ENCODE results near the gene PRKCE.

Gene PRKCE

DNA sequence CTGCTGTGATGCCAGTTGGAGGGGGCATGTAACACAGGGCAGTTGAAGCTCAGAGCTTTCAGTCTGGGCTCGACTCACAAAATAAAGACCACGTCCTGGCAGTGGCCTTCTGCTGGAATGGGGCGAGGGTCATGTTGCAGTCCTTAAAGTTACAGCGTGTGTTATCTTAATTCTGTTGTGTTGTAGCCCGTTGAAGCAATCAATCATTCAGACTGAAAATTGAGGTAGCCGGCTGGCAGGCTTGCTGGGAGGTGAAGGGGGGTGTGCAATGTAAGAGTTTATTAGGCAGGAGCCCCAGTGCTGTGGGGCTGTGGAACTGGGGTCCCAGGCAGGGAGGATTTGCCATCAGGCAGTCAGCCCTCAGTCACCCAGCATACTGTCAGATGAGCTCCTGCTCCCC lies 508.9 kb downstream of the PRKCE start:
- no peak overlapping the region for H3K27ac ChIP-seq (ENCODE audit: low read depth, low read length)
- no peaks in the 10 kb centered on the region for H3K9me3 ChIP-seq (ENCODE audit: insufficient read depth, low read depth, low read length)
- H3K27me3 ChIP-seq (ENCODE audit: insufficient read depth, low read length): no peaks in the 10 kb centered on the region
- H3K9ac ChIP-seq (ENCODE audit: low read depth, low read length): no peak overlapping the region
- 80% methylated on average over 6 of the region's 6 CpGs for WGBS
- H3K4me3 ChIP-seq (ENCODE audit: low read length): no peak overlapping the region
- no peaks in the 10 kb centered on the region for H3K36me3 ChIP-seq (ENCODE audit: insufficient read depth, low read length)
- H3K4me1 ChIP-seq (ENCODE audit: insufficient read depth, low read length): no peaks in the 10 kb centered on the region

DNA sequence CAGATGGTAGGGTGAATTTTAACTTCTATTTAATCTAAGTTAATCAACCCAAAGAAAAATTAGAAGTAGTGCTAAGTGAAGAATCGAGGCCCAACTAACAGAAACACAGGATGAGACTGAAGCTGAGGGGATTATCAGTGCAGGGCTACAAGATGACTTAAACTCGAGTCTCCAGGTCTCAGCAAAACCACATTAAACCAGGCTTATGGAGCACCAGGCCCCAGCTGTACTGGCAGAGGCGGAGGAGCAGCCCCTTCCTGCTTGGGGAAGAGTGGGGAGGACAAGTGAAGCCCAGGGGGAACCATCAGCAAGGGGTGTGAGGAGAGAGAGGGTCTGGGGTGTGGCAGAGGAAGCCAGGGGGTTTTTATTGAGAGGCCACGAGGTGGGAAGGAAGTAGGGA lies 509.8 kb downstream of the PRKCE start:
- Histone ChIP-seq H3K9me3 (ENCODE audit: insufficient read depth, low read depth, low read length) (no peaks in the 10 kb centered on the region), H3K4me1 (ENCODE audit: insufficient read depth, low read length) (no peaks in the 10 kb centered on the region), H3K27ac (ENCODE audit: low read depth, low read length) (no peak overlapping the region), H3K9ac (ENCODE audit: low read depth, low read length) (no peak overlapping the region), H3K36me3 (ENCODE audit: insufficient read depth, low read length) (no peaks in the 10 kb centered on the region), H3K27me3 (ENCODE audit: insufficient read depth, low read length) (no peaks in the 10 kb centered on the region), H3K4me3 (ENCODE audit: low read length) (no peak overlapping the region)
- WGBS: 87% methylated on average over 4 of the region's 4 CpGs

DNA sequence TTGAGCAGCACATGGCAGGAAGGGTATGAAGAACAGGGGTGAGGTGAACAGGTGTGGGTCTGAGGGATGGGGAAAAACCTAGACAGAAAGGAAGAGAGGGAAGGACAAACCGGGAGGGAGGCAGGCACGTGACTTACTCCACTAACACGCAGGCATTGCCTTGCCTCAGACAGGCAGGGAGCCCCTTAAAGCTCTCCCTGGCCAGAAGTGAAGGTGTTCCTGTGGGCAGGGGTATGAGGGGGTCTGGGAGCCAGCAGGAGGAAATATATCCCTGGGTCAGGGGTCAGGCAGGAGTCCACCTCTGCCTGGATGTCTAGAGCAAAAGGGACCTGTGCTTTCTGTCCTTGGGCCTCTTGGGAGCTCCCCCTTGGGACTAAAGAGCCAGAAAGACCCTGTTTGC lies 510.4 kb downstream of the PRKCE start:
- WGBS: 87% methylated on average over 3 of the region's 3 CpGs
- no peaks in the 10 kb centered on the region for H3K27me3 ChIP-seq (ENCODE audit: insufficient read depth, low read length)
- no peaks in the 10 kb centered on the region for H3K4me1 ChIP-seq (ENCODE audit: insufficient read depth, low read length)
- H3K4me3 ChIP-seq (ENCODE audit: low read length): no peak overlapping the region
- H3K36me3 ChIP-seq (ENCODE audit: insufficient read depth, low read length): no peaks in the 10 kb centered on the region
- H3K27ac ChIP-seq (ENCODE audit: low read depth, low read length): no peak overlapping the region
- no peak overlapping the region for H3K9ac ChIP-seq (ENCODE audit: low read depth, low read length)
- no peaks in the 10 kb centered on the region for H3K9me3 ChIP-seq (ENCODE audit: insufficient read depth, low read depth, low read length)

DNA sequence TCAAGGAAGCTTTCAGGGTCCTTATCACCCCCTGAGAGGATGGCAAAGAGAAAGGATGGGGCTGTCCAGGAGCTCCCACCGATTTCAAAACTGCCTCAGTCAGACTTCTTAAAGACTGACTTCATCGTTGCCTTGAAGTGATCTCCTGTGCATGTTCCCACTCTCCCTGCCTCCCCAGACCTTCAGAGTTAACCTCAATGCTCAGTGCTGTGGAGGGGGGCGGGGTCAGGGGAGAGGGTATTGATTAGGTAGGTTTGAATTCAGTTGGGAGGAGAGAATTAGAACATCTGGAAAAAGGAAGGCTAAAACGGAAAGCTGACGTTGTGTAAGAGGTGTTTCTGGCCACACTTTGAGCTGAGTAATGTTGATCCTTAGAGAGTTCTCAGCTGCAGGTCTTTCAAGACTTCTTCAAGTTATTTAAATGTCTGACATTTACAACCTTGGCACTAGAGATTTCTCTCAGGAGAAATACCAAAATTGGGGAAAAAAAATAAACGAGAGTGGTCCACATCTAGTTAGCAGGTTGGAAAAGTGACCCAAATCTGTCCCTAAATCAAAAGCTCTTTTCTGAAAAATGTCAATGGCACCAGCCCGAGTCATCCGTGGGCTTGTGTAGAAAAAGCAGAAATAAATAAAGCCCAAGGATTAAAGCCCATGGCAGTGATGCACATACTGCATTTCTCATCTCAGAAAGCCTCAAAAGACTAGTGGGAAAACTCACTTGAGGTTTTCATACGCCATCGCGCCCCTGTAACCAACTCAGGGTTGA lies 511.0 kb downstream of the PRKCE start:
- no peak overlapping the region for H3K9ac ChIP-seq (ENCODE audit: low read depth, low read length)
- H3K9me3 ChIP-seq (ENCODE audit: insufficient read depth, low read depth, low read length): no peaks in the 10 kb centered on the region
- H3K4me3 ChIP-seq (ENCODE audit: low read length): no peak overlapping the region
- H3K27ac ChIP-seq (ENCODE audit: low read depth, low read length): no peak overlapping the region
- no peaks in the 10 kb centered on the region for H3K36me3 ChIP-seq (ENCODE audit: insufficient read depth, low read length)
- no peaks in the 10 kb centered on the region for H3K27me3 ChIP-seq (ENCODE audit: insufficient read depth, low read length)
- H3K4me1 ChIP-seq (ENCODE audit: insufficient read depth, low read length): no peaks in the 10 kb centered on the region
- 87% methylated on average over 11 of the region's 11 CpGs for WGBS

DNA sequence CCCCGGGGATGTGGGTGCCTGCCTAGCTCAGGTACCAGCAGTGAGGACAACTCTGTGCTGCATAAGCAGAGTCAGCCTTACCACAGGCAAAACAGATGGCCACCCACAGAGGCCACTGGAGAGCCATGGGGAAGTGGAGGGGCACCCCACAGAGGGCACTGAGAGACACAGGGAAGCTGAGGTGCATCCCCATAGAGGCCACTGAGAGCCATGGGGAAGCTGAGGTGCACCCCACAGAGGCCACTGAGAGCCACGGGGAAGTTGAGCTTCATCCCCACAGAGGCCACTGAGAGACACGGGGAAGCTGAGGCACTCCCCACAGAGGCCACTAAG lies 511.6 kb downstream of the PRKCE start:
- WGBS: over 99% methylated on average over 3 of the region's 3 CpGs
- no peaks in the 10 kb centered on the region for H3K4me1 ChIP-seq (ENCODE audit: insufficient read depth, low read length)
- no peak overlapping the region for H3K9ac ChIP-seq (ENCODE audit: low read depth, low read length)
- H3K36me3 ChIP-seq (ENCODE audit: insufficient read depth, low read length): no peaks in the 10 kb centered on the region
- H3K27ac ChIP-seq (ENCODE audit: low read depth, low read length): no peak overlapping the region
- no peaks in the 10 kb centered on the region for H3K9me3 ChIP-seq (ENCODE audit: insufficient read depth, low read depth, low read length)
- no peak overlapping the region for H3K4me3 ChIP-seq (ENCODE audit: low read length)
- H3K27me3 ChIP-seq (ENCODE audit: insufficient read depth, low read length): no peaks in the 10 kb centered on the region

DNA sequence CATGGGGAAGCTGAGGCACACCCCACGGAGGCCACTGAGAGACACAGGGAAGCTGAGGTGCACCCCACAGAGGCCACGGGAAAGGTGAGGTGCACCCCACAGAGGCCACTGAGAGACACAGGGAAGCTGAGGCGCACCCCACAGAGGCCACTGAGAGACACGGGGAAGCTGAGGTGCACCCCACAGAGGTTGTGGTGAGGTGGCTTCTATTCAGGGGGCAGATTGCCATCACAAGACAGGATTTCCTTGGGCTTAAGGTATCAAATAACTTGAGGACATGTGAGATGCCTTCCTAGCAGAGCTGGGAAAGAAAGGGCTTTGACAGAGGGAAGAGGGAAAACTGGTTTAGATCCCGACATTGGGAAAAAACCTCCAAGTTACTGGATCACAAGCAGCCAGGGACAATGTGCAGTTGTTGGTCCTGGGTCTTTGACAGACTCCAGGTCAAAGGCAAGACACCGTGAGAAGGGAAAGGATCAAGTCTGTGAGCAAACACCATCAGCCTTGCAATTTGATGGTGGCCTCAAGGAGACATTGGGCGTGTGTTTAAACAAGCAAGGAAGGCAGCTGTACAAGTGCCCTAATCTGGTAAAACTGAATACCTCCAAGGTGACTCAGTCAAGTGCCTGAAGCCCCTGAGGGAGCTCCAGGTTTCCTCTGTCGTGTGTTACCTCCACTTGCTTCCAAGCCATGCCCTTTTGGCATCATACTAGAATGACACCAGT lies 512.5 kb downstream of the PRKCE start:
- H3K4me1 ChIP-seq (ENCODE audit: insufficient read depth, low read length): peaks cover 4% of the 10 kb centered on the region
- H3K36me3 ChIP-seq (ENCODE audit: insufficient read depth, low read length): no peaks in the 10 kb centered on the region
- H3K27ac ChIP-seq (ENCODE audit: low read depth, low read length): no peak overlapping the region
- no peak overlapping the region for H3K9ac ChIP-seq (ENCODE audit: low read depth, low read length)
- no peaks in the 10 kb centered on the region for H3K27me3 ChIP-seq (ENCODE audit: insufficient read depth, low read length)
- no peaks in the 10 kb centered on the region for H3K9me3 ChIP-seq (ENCODE audit: insufficient read depth, low read depth, low read length)
- no peak overlapping the region for H3K4me3 ChIP-seq (ENCODE audit: low read length)
- WGBS: 79% methylated on average over 8 of the region's 8 CpGs

DNA sequence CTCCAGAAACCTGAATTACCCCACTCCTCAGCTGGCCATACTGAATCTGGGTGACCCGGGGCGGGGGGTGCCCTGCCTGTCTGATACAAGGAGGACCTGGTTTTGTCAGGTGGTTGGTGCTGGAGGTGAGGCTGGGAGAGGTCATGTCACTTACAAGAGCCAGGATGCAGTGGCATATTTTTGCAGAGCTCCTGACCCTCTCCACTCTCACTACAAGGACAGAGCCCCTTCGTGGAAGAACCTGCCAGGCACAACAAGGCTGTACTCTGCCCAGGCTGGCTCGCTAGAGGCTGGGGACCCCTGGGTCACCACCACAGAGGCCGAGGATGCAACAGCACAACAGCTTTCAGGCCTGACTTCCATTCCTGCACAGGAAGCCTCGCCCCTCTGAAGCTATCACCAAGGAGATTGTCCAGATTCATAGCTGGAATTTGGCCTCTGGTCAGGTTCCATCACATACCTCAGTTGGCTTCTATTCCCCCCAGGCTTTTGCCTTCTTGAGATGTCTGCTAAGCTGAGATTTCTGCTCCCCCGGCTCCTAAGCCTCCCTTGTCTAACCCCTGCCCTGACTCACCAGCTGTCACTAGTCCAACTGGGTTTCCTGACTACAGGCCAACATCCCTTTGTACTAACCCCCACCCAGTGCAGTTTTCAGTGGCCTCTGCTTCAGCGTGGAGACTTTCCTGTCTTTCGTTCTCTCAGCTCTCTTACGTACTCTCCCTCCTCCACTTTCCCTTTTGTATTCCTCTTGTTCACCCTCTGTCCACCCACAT lies 513.2 kb downstream of the PRKCE start:
- H3K27ac ChIP-seq (ENCODE audit: low read depth, low read length): no peak overlapping the region
- peaks cover 11% of the 10 kb centered on the region for H3K4me1 ChIP-seq (ENCODE audit: insufficient read depth, low read length)
- H3K27me3 ChIP-seq (ENCODE audit: insufficient read depth, low read length): no peaks in the 10 kb centered on the region
- H3K36me3 ChIP-seq (ENCODE audit: insufficient read depth, low read length): no peaks in the 10 kb centered on the region
- WGBS: 92% methylated on average over 10 of the region's 10 CpGs
- no peak overlapping the region for H3K4me3 ChIP-seq (ENCODE audit: low read length)
- H3K9ac ChIP-seq (ENCODE audit: low read depth, low read length): no peak overlapping the region
- no peaks in the 10 kb centered on the region for H3K9me3 ChIP-seq (ENCODE audit: insufficient read depth, low read depth, low read length)

DNA sequence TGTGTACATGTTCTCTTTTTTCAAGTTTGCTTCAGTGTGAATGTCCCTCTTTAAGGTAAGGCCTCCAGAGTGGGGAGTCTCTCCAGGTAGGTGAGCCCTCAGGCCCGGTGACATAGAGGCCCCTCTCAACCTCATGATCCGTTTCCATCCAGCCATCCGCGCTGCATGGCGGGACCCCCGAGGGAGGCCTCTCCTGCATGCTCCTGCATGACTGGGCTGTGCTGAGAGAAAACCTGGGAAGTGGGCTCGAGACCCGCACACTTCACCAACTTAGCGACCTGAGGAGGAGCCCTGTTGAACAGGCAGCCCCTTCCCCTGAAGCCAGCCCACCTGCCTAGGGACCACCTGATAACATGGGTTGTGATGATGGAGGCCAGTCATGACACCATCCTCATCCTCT lies 514.4 kb downstream of the PRKCE start:
- H3K36me3 ChIP-seq (ENCODE audit: insufficient read depth, low read length): no peaks in the 10 kb centered on the region
- H3K9ac ChIP-seq (ENCODE audit: low read depth, low read length): no peak overlapping the region
- no peaks in the 10 kb centered on the region for H3K27me3 ChIP-seq (ENCODE audit: insufficient read depth, low read length)
- H3K4me1 ChIP-seq (ENCODE audit: insufficient read depth, low read length): peaks cover 12% of the 10 kb centered on the region
- 96% methylated on average over 9 of the region's 9 CpGs for whole genome bisulfite sequencing
- no peak overlapping the region for H3K4me3 ChIP-seq (ENCODE audit: low read length)
- H3K9me3 ChIP-seq (ENCODE audit: insufficient read depth, low read depth, low read length): no peaks in the 10 kb centered on the region
- no peak overlapping the region for H3K27ac ChIP-seq (ENCODE audit: low read depth, low read length)

DNA sequence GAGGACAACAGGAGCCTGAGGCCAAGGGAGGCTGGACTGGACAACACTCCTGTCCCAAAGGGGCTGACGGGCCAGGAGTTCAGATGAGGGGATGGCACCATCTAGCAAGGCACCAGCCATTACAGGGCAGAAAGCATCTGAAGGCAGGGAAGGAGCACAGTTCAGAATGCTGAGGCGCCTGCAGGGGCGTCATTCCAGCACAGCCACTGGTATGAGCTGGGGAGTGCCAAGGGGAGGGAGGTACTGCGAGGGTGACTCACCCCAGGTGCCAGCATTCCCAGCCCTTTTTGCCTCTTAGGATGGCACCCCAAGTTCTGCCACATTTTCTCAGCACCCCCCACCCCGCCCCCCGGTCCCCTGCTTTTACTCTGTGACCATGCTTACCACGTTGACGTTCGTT lies 515.9 kb downstream of the PRKCE start:
- no peak overlapping the region for H3K27ac ChIP-seq (ENCODE audit: low read depth, low read length)
- H3K9ac ChIP-seq (ENCODE audit: low read depth, low read length): no peak overlapping the region
- WGBS: 93% methylated on average over 9 of the region's 9 CpGs
- no peak overlapping the region for H3K4me3 ChIP-seq (ENCODE audit: low read length)
- H3K9me3 ChIP-seq (ENCODE audit: insufficient read depth, low read depth, low read length): no peaks in the 10 kb centered on the region
- H3K27me3 ChIP-seq (ENCODE audit: insufficient read depth, low read length): no peaks in the 10 kb centered on the region
- no peaks in the 10 kb centered on the region for H3K36me3 ChIP-seq (ENCODE audit: insufficient read depth, low read length)
- H3K4me1 ChIP-seq (ENCODE audit: insufficient read depth, low read length): peaks cover 20% of the 10 kb centered on the region

DNA sequence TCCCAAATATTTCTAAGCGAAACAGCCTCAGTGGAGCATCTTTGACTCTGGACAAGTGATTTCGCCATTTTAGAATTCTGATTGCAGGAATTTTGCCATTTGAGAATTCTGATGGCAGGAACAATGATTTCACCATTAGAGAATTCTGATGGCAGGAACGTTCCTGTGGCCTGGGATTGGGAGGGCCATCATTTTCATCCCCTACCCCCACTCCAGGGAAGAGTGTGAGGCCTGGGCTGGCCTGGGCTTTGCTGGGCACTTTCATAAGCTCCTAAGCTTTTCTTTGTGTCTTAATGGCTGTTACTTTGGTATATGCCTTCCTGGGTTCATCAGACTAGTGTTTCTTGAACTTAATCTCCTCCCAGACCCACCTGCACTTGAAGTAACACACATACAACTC lies 516.4 kb downstream of the PRKCE start:
- Histone ChIP-seq H3K4me1 (ENCODE audit: insufficient read depth, low read length) (peaks cover 20% of the 10 kb centered on the region), H3K27ac (ENCODE audit: low read depth, low read length) (no peak overlapping the region)

DNA sequence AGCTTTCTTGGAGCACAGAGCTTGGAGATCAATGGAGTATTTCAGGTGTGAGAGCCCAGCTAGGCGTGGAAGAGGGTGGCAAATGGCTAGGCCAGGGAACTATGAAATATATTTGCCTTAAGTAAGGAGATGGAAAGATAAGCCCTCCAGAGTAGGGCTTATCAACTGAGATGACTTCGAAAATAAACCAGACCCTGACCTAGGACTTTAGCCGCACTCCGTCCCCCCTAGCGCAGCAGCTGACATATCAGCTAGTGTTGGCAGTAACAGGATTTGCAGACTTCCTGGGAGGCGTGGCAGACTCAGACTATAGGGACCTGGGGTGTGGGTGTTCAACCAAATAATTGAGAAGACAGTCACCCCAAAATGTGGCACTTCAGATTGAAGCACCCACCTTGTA lies 518.0 kb downstream of the PRKCE start:
- WGBS: 86% methylated on average over 6 of the region's 6 CpGs
- peaks cover 20% of the 10 kb centered on the region for H3K4me1 ChIP-seq (ENCODE audit: insufficient read depth, low read length)
- no peaks in the 10 kb centered on the region for H3K9me3 ChIP-seq (ENCODE audit: insufficient read depth, low read depth, low read length)
- no peaks in the 10 kb centered on the region for H3K27me3 ChIP-seq (ENCODE audit: insufficient read depth, low read length)
- no peaks in the 10 kb centered on the region for H3K36me3 ChIP-seq (ENCODE audit: insufficient read depth, low read length)
- H3K9ac ChIP-seq (ENCODE audit: low read depth, low read length): no peak overlapping the region
- no peak overlapping the region for H3K4me3 ChIP-seq (ENCODE audit: low read length)
- H3K27ac ChIP-seq (ENCODE audit: low read depth, low read length): no peak overlapping the region

More for the DNA sequence above, 516.4 kb downstream of the PRKCE start:
- Histone ChIP-seq H3K9ac (ENCODE audit: low read depth, low read length) (no peak overlapping the region), H3K9me3 (ENCODE audit: insufficient read depth, low read depth, low read length) (no peaks in the 10 kb centered on the region), H3K27me3 (ENCODE audit: insufficient read depth, low read length) (no peaks in the 10 kb centered on the region), H3K4me3 (ENCODE audit: low read length) (no peak overlapping the region), H3K36me3 (ENCODE audit: insufficient read depth, low read length) (no peaks in the 10 kb centered on the region)
- WGBS: 82% methylated on average over 3 of the region's 3 CpGs

Measured in HUES64 (cell line).